ENCODE results near the gene SPATA20.

DNA sequence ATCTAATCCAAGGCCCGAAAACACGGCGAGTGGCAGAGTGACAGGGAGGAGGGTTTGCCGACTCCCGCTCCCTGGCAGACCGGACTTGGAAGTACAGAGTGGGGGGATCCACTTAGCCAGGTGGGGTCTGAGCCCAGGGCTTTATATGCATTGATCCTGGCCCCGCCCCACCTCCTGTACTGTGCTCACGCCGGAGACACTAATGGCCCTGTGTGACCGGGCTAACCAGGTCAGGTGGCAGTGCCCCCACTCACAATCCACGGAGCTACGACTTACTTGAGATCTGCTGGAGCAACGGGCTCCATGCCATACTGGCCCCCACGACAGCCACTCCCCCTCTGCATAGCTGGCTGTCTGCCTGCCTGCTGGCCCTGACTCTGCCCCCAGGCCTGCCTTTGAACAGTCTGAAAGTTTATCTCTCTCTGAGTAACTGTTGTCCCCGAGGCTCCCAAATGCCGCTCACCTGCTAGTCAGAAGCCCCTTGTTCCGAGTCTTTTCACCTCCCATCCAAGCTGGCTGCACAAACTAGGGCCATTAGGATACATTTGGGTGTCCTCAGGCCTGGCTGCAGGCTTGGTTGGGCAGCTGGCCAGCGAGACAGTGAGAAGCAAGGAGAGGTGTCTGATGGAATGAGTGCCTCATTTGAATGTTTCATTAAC, 41.5 kb downstream of the SPATA20 start:
- no peak for TF ChIP-seq CTCF (IDR thresholded peaks at IDR 0.05)
- no peak for TF ChIP-seq ZFX (IDR thresholded peaks at IDR 0.05; ENCODE audit: borderline replicate concordance)
